GM18502 (cell line): ENCODE data around the gene CLPTM1L.
"Not testable (repeated sequence)": the region's sequence is repeated elsewhere in the genome, so short reads cannot be mapped to it uniquely, and the experiment has no call there.

Experiments
- ATAC-seq: cut with Tn5 transposase; IDR thresholded peaks from one replicate; pipeline ENCODE4 v1.9.1; 2021; ENCODE audit warnings: mild to moderate bottlenecking; ENCODE audit not compliant: unreplicated experiment, poor library complexity

The CLPTM1L gene

DNA sequence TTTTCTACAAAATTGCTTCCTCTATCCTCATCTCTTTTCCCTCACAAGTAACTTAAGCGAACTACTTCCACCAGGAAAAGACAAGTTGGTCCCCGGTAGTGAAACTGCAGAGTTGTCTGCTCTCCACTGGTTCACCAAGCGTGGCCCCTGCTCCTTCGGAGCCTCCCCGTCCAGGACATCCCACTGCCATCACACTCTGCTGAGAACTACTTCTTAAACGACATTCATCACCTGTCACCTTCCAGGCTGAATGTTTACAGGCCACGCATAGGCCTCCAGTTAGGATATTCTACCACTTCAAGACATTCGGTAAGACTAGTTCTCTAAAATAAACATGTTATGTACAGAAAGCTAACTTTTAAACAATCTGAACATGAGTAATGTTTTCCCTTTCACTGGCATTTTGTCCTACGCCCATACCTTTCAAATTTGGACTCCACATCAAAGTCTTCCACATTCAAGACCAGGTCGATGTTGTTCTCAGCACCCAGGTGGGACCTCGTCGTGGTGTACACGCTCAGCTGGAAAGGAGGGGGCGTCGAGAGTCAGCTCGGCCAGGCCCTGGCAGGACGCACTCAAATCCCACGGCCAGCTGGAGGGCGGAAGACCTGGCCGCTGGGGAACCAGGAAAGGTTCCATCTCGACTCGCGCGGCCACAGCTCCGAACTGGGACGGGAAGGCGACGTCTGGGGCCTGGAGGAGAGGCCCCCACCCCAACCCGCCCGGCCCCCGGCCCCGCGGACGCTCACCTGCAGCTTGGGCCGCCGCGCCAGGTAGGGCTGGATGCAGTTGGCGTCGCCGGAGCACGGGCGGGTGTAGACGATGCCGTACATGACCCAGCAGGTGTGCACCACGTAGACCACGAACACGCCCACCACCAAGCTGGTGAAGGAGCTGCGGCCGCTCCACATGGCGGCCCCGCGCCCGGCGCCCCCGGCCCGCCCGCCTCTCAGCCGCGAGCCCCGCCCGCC is 683 bp downstream of the CLPTM1L start:
- ATAC-seq: peak; percentile 33

DNA sequence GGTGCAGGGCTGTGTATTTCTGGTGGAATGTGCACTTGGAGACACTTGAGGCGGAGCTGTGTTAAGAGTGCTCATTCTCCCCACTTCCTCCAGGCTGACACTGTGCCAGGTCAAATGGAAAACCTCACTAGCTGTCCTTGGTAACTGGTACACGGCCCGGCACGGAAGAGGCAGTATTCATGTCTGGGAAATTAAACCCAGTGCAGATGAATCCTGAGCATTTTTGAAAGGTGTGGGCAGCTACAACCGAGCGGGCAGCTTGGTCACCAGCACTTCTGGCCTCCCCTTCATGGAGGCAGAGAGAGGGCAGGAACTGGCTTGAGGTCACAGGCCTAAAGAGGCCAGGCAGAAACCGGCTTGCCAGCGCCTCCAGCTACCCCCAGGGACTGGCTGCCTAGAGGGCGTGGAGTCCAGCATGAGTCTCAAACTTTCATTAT is 1.6 kb downstream of the CLPTM1L start:
- no peak for ATAC-seq

DNA sequence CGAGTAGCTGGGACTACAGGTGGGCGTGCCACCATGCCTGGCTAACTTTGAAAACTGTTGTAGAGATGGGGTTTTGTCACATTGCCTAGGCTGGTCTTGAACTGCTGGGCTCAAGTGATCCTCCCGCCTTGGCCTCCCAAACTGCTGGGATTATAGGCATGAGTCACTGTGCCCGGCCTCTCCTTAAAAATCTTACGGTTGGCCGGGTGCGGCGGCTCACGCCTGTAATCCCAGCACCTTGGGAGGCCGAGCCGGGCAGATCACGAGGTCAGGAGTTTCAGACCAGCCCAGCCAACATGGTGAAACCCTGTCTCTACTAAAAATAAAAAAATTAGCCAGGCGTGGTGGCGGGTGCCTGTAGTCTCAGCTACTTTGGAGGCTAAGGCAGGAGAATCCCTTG is 2.2 kb downstream of the CLPTM1L start:
- ATAC-seq: not testable (repeated sequence)

DNA sequence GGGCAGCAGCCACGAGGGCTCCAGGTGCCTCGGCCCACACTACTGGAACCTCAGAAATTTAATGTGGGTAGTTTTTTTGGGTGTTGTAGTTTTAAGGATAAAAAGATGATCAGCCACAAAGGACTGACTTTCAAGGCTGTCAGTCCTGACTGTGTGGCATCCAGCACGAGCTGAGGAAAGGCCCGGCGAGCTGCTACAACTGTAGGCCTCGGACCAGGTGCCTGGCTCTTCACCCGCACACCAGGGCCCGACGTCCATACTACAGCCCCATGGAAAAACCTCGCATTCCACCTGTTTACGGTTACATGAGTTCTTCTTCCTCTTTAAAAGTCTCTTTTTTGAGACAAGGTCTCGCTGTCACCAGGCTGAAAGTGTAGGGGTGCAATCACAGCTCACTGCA is 2.6 kb downstream of the CLPTM1L start:
- ATAC-seq: no peak

DNA sequence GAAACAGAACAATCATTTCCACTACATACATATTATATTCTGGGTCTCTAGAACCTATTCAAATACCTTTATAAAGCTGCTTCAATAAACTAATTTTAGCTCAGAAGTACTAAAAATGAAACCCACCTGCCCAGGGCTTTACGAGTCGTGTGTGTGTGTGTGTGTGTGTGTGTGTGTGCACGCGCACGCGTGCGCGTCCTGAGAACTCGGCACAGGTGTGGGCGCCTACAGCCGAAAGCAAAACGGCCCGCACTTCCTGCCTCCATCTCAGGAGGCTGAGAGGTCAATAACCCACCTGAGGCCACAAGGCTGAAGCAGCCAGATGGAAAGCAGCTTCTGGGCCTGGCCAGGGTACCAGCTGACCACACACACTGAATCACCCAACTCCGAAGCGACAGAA is 3.0 kb downstream of the CLPTM1L start:
- no peak for ATAC-seq

DNA sequence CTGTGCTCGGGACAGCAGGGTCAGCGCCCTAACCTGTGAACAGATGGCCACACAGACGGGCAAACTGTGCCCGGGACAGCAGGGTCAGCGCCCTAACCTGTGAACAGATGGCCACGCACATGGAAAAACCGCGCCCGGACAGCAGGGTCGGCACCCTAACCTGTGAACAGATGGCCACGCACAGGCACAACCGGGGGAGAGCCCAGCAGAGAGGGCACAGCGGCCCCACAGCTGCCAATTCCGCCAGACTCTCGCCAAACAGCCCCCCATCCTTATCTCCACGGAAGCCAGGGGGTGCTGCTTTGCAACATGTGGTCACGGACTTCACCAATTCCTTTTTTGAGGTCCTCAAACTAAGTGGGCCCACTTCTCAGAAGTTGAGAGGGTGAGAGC is 5.1 kb downstream of the CLPTM1L start:
- not testable (repeated sequence) for ATAC-seq

DNA sequence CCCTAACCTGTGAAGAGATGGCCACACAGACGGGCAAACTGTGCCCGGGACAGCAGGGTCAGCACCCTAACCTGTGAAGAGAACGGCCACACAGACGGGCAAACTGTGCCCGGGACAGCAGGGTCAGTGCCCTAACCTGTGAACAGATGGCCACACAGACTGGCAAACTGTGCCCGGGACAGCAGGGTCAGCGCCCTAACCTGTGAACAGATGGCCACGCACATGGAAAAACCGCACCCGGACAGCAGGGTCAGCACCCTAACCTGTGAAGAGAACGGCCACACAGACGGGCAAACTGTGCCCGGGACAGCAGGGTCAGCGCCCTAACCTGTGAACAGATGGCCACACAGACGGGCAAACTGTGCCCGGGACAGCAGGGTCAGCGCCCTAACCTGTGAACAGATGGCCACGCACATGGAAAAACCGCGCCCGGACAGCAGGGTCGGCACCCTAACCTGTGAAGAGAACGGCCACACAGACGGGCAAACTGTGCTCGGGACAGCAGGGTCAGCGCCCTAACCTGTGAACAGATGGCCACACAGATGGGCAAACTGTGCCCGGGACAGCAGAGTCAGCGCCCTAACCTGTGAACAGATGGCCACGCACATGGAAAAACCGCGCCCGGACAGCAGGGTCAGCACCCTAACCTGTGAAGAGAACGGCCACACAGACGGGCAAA is 5.6 kb downstream of the CLPTM1L start:
- ATAC-seq: not testable (repeated sequence)

DNA sequence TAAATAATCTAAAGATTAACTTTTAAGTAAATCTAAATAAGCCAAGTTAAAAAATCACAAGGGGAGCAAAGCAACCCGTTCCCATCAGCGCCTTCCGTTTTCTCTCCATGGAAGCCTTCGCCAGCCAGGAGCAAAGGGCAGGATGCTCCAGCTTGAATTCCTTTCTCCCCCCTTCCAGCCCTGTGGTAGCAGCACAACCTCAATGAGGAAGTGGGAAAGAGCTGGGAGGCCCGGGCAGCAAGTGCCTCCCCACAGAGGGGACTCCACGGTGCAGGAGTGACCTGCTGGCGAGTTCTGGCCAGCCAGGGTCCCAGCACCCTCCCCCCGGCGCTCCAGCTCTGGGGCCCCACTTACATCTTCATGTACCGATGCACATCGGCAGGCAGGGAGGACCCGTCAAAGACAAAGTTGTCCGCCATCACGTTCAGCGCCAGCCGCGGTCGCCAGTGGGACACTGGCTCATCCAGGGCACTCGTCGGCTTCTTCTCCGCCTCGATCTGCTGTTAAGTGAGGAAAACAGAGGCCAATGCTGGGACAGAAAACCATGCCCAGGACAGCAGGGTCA is 6.3 kb downstream of the CLPTM1L start:
- no peak for ATAC-seq

DNA sequence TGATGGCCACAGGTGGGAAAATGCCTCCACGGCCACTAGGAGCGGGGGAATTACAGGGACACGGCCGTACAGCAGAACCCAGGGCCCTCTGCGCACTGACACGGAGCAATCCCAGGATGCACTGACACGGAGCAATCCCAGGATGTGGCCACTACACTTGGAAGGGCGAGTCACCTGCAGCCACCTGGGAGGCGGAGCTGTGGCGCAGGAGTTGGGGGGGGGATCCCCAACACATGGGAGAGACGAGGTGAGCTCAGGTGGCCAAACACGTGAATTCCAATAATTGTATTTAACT is 6.8 kb downstream of the CLPTM1L start:
- no peak for ATAC-seq

DNA sequence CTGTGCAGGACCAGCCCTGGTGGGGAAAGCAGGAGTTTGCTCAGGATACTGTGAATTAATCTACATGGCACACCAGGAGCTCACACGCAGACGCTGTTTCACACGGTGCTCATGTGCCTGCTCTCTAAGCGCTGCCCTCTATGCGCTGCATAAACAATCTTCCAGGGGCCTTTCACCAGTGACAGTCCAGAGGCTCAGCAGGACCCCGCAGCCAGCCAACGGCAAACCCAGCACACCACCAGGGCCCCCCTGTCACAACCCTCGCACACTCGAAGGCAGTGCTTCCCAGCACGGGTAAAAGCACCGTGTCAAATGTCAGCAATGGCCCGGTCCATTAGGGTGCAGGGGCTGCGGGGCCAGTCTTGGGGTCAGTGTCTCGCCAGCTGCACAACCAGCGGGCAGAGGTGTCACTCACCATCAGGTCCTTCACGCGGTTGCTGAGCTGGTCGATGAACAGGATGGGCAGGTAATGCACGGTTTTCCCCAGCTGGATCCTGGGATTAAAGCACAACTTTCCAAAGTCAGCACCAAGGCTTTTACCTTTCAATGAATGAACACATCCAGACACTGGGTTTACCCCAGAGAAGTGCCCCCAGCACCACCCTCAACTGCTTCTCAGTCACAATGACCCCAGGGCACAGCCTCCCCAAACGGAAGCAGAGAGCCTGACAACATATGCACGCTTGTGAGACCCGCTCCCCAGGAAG is 7.3 kb downstream of the CLPTM1L start:
- no peak for ATAC-seq

DNA sequence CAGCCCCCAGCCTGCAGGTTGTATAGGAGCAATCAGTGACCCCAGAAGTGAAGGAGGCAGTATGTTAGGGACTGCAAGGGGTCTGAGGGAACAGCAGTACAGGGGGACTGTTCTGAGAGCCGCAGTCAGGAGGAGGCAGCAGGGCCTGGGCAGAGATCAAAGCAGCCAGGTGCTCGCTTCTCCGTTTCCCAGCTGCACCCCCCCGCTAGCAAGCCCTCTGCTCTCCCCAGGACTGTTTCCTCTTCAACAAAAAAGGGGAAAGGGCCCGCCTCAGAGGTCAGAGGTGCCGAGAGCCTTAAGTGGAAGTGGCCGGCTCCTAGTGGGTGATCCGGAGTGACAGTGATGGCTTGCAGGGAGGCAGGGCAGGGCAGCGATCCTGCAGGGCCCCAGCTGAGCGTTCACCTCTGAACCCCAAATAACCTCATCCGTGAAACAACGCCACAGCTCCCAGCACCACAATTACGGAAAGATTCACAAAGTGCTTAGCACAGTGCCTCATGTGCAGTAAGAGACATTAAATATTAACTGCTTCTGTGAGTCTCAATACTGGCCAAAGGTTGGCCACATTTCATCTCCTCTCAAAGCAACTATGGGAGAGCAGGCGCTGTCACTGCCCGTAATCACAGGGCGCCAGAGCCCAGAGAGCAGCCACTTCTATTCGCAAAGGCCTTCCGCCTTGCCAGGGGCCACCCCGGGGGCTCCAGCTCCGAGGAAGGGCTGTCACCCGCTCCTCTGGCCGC is 8.0 kb downstream of the CLPTM1L start:
- no peak for ATAC-seq

DNA sequence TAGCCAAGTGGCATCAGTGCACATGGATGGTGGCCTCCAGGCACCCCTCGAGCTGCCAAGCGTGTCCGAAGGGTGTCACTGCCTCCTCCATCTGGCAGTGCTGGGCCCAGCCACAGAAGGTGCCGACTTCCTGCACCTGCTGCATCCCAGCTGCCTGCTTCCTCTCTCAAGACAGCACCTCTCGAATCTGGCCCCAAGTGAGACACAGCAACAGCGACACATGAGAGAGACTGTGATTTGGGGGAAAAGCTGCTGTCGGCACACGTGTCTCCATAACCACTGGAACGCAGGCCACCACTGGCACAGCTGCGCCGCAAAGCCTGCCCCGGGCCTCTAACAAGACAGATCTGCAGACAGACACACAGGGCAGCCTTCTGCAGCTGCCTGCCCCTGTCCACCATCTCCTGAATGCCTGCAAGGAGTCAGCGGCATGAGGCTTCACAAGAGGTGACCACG is 8.8 kb downstream of the CLPTM1L start:
- ATAC-seq: no peak

DNA sequence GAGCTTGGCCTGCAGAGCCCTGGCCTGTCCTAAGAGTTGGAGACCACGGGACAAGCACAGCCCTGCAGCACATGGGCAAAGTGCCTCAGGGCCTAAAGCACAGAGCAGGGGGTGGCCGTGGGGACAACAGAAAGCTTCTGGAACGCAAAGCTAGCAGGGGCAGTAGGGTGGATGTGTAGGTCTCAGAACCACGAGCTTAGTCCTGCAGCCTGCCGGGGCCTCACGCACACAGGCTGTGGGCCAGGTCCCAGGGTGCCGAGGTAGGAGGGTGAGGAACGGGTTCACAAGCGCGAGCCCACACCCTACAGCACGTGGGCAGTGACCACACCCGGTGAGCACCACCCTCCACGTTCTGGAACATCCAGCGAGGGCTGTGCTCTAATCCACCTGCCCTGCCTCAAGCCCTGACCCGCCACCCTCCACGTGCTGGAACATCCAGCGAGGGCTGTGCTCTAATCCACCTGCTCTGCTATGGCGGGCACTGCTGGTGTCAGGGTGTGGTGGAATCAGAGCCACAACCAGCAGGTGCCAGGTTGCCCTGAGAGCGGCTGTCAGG is 9.3 kb downstream of the CLPTM1L start:
- ATAC-seq: no peak

DNA sequence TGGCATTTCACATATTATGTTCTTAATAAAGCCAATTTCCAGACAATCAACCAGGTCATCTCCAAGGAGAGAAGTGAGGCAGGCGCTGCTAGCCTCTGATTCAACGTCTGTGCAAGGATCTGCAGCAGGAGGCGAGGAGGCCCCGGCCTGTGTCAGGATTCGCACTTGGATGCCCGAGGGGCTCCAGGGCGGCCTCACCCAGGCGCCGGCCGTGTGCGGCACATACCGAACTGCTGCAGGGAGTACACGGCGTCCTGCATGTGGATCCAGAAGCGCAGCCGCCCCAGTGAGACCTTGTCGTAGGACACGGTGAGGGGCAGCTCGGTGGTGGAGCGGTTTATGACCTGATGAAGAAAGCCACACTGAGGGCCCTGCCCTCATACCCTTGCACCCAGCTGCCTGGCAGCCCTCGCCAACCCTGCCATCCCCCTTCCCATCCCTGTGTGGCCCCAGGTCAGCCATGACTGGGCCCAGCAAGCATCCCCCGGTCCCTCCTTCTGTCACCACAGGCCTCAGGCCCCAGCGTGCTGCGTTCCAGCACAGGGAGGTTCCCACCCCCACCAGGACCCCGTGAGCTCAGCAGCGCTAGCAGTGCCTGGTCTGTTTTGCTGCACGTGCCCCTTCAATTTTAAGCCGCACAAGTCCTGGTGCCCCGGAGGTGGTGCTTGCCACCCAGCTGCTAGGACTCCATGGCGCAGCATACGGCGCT is 9.9 kb downstream of the CLPTM1L start:
- no peak for ATAC-seq

DNA sequence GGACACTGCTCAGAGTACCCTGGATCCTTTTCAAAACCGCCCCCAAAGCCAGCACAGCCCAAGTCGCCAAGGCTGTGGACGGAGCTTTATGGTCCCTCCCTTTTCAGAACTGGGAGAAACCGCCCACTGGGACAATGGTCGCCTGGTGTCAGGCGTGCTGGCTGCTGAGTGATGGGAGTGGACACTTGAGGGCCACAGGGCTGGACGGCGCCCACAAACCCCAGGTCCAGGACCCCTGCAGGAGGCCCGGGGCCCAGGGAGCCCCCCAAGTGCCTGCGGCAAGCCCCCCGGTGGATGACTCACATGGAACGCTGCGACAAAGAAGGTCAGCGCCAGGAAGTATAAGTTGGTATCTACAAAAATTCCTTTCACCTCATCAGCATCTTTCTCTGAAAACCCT is 10.9 kb downstream of the CLPTM1L start:
- no peak for ATAC-seq

DNA sequence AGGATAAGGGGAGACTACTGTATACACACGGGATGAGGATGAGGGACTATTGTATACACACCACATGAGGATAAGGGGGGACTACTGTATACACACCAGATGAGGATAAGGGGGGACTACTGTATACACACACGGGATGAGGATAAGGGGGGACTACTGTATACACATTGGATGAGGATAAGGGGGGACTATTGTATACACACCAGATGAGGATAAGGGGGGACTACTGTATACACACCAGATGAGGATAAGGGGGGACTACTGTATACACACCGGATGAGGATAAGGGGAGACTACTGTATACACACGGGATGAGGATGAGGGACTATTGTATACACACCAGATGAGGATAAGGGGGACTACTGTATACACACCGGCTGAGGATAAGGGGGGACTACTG is 11.6 kb downstream of the CLPTM1L start:
- ATAC-seq: not testable (repeated sequence)

DNA sequence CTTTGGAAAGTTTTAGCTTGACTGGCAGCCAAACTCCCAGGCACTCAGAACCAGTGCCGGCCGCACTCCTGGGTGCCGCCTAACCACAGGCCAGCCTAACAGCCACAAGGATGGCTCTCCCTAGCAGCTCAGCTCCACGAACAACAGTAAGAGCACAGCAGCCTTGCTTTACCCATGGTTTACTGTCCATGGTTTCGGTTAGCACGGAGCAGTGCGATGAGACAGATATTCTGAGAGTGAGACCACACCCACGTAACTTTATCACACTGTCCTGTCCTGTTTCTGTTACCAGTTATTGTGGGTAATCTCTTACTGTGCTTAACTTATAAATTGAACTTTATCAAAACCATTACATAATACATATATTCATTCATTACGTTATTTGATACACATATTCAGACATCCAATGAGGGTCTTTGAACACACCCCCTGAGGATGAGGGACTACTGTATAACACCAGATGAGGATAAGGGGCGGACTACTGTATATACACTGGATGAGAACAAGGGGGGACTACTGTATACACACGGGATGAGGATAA is 12.4 kb downstream of the CLPTM1L start:
- no peak for ATAC-seq

DNA sequence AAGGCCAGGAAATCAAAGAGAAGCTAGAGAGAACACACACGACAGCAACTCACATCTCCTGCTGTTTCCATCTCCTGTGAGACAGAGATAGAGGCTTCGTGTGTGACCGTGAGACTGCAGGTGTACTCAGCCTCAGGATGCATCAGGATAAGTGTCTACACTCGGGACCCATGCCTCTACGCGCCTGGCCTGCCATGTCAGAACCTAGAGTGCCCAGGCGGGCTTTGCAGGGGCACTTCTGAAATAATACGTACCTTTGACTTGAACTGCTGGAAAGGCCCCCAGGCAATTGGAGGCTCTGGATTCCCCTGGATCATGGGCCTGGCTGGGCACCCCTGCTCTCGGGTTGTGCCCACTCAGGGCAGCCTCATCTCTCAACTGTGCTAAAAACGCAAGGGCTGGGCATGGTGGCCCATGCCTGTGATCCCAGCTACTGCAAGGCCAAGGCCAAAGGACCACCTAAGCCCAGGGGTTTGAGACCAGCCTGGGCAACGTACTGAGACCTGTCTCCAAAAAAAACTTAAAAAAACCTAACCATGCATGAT is 13.0 kb downstream of the CLPTM1L start:
- ATAC-seq: no peak
